Mucosa of gallbladder (tissue), 1 donor: ENCODE results near the gene NEGR1. TPM values are rescaled to one million over a fixed set of nuclear protein-coding genes. Genes with fewer than 3 reads are reported as not detected.

Source experiments
- DNase-seq: peaks from one replicate; pipeline ENCODE4 v3.0.0-alpha.2; 2020; ENCODE audit warnings: low spot score
- total RNA-seq: library from RNA; stranded (reverse); gene quantifications from one replicate; pipeline ENCODE4 v1.2.1, GENCODE V29; 2021
- donor health status: DM: no; HTN: no; CAD: no.

The NEGR1 gene
- total RNA-seq, 1 donor from 2014 or later = 26.9 TPM

DNA sequence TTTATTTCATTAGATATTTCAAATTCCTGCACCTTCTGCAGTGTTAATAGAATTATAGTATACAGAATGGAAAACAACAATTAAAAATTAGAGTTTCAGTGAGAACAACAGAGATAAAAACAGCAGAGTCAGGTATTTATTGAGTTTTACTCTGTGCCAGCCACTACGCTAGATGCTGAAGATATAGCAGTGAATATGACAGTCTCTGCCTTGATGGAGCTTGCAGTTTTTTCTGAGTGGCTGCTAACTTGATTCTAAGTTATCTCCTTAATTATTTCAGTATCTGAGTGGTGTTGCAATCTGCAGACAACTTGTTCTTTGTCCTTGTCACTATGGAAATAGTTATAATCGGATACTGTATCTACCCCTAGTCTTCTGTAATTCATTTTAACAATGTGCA is 817.2 kb downstream of the NEGR1 start:
- DNase-seq = no peak

DNA sequence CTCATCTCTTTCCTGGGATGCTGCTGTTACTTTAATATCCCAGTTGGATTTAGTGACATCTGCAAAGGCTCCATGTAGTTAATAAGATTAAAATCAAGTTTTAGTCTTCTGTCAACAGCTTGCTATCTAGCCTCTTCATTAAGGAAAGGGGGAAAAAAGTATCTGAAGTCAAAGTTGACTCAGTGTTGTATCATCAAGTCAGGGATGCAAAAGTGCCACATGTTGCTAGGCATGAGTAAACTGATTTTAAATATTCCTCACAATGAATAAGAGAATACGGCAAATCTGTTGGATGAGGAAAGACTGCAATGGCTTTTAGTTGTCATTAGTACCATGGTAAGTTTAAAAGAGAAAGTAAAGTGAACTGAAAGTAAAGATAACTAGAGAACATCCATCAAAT is 818.3 kb downstream of the NEGR1 start:
- DNase-seq = no peak

DNA sequence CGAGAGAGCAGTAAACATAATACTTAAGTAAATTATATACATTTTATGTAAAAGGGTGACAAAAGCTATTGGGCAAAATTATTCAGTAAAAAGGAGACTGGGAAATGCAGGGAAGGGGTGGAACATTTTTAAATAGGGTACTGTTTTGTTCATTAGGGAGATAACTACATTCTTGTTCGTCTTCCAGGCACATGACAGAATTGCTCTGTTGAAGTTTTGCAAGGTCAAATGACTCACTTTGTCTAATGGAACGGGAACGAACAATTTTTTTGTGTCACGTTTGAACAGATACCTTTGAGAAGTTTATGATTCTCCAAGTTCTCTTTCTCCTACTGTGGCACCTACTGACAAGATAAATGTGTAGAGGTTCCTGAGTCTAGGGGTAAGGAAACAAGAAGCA is 819.2 kb downstream of the NEGR1 start:
- no peak for DNase-seq

DNA sequence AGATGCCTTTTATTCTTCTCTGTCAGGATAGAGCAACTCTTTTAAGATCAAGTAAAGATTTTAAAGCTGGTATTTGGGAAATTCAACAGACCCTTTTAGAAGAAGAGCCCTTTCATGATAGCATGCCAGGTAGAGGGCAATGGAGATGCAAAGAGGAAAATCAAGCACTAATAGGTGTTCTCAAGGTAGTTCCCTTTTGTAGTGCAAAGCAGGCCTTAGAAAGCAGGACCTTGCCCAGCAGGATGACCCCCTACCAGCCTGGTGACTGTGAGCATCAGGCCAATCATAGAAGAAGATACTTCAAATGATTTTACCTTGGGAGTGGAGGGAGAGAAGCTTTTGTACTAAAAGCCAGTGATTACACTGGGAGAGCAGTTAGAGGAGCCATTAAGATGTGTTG is 820.1 kb downstream of the NEGR1 start:
- no peak for DNase-seq

DNA sequence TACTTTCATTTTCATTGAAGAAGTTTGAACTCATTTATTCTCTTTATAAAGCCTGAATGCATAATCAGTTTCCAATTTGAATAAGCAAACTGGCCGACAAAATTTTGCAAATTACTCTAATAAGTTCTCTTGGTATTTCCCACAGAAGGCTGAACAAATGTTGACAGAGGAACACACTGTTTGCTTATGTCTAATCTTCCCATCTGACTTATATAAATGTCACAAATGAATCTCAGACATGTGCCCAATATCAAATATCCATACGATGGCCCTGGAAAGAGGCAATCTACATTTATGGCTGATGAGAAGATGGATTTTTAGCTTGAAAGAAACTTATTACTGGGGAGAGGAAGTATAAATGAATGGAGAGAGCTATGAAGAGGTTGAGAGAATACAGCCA is 820.9 kb downstream of the NEGR1 start:
- DNase-seq = no peak

DNA sequence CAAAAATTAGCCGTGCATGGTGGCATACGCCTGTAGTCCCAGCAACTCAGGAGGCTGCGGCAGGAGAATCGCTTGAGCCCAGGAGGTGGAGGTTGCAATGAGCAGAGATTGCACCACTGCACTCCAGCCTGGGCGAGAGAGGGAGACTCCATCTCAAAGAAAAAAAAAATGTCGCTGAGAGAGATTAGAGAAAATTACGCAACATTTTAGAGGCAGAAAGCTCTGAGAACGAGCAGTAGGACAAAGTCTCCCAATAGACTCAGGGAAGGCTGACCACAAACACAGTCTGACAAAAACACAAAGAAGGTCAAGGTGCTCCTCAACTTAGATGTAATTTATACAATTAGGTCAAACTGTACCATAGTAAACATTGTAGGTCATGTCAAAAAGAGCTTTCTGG is 833.9 kb downstream of the NEGR1 start:
- DNase-seq = no peak

DNA sequence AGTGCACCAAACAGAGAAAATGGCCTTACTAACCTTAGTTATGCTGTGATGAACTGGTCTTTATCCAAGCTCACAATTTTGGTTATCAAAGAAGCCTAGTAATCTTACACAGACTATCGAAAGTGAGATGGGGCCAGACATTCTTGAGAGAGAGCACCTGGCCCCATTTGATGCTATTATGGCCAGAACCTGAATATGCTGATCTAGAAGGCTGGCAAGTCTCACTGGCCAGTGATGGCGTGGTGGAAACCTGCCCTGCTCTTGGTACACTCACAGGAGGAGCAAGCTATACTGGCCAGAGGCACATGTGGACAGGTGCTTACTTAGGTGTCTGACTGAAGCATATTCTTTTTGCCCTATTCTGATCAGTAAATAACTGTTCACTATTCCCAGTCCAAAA is 843.7 kb downstream of the NEGR1 start:
- no peak for DNase-seq

DNA sequence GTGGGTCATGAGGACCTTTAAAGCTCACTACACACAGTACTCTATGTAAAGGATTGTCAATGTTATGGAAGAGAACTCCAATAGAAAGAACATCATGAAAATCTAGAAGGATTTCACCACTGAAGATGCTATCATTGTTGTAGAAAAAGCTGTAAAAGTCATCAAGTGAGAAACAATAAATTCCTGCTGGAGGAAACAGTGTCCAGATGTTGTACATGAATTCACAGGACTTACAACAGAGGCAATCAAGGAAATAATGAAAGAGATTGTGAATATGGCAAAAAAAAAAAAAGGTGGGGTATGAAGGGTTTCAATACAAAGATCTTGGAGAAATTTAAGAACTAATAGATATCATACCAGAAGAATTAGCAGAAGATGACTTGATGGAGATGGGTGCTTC is 846.4 kb downstream of the NEGR1 start:
- DNase-seq = no peak

DNA sequence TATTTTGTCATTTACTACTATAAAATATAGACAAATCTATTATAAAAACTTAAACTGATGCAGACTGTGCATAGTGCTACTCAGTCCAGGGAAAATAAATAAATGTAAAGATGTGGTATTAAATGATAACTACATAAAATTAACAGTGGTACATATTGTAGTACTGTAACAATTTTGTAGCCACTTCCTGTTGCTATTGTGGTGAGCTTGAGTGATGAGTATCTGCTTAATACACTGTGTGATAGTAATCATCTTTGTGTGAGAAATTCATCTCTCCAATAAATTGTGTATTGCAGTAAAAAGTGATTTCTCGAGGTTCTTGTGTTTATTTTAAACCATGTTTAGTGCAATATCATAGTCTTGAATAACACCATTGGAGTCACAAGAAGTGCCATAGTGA is 848.1 kb downstream of the NEGR1 start:
- DNase-seq = no peak

DNA sequence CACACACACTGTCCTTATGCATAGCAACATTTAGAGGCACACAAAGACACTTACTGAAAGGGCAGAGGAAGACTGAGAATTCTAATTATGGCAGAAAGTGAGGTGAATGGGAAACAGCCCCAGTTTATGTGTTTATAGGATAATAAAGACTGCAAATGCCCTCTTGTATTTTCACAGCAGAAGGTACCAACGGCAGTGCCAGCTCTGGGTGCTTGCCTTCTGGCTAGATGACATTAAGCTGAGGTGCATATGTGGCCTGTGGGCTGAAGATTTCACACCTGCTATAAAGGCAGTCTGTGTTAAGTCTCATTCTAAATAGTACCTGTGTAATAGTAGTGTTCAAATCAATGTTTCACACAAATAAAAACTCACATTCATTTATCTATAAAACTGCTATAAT is 854.3 kb downstream of the NEGR1 start:
- DNase-seq = no peak

DNA sequence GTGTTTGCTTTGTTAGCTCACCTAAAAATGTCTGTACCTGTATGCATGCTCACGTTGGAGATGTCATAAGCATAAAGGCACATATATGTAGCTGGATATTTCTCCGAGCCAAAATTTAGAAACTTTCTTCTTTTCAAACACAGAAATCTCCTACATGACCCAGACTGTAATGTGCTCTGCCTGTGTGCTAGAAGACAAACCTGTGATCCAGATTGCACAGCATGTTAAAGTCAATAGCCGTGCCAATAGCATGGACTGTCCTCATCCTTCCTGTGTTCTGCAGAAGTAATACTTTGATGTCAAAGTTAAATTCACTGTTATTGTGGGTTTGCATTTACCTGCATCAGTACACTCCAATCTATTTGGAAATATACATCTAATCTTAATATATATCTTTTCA is 855.3 kb downstream of the NEGR1 start:
- DNase-seq = no peak

DNA sequence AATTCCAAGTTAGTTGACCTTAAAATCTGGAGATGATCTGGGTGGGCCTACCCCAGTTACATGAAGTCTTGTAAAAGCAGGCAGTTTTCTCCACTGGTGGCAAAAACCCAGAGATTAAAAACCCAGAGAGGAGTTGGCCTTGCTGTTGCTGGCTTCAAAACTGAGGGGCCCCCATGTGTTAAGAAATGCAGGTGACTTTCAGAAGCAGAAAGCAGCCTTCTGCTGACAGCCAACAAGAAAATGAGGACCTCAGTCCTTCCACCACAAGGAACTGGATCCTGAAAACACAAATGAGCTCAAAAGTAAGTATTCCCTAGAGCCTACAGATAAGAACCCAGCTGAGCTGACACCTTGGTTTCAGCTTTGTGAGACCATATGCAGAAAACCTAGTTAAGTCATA is 857.8 kb downstream of the NEGR1 start:
- no peak for DNase-seq

DNA sequence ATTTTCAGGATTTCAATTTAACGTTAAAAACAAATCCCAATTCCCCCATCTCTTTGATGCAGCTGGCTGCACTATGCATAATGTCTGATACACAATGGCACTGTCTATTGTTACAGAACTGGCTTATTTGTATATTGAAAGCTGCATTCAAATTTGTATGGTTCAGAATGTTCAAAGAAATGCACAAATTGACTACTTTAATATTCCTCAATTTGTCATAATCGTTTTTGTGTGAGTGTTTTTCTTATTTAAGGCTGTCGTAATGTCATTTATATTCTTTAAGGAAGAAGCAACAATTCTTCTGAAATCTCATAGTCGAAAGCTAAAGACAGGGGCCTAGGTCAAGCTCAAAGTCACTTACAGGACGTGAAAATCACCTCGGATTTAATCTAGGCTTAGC is 860.1 kb downstream of the NEGR1 start:
- no peak for DNase-seq

DNA sequence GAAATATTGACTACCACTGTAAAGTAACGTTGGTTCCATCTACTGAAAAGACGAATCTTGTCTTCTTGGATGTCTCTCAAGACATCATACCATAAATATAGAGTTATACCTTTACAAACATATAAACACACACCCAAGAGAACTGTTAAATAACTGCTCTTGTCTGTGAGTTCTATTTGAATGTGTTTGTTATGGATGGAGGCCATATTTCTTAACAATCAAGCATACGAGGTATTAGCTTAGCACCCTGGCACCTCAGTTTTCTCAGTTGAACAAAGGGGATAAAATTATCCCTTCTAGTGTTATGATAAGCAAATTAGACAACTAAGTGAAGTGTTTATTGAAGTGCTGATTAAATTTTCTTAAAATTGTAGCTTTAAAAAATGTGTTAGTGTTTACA is 864.9 kb downstream of the NEGR1 start:
- no peak for DNase-seq

DNA sequence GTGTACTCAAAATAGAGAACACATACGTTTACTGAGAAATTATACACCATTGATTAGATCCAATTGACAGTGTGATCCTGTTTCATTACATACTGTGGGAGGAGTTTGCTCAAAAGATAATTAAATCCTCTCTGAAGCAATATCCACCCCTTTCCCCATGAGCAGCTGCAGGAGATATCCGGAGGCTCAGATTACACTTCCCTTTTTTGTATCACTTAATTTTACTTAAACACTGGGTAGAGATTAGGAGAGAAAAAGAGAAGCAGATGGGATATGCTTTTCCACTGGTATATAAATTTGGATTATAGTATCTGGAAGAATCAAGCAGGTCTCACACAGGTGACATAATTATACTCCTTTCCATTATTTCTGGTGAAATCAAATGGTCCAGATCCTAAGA is 868.2 kb downstream of the NEGR1 start:
- no peak for DNase-seq

DNA sequence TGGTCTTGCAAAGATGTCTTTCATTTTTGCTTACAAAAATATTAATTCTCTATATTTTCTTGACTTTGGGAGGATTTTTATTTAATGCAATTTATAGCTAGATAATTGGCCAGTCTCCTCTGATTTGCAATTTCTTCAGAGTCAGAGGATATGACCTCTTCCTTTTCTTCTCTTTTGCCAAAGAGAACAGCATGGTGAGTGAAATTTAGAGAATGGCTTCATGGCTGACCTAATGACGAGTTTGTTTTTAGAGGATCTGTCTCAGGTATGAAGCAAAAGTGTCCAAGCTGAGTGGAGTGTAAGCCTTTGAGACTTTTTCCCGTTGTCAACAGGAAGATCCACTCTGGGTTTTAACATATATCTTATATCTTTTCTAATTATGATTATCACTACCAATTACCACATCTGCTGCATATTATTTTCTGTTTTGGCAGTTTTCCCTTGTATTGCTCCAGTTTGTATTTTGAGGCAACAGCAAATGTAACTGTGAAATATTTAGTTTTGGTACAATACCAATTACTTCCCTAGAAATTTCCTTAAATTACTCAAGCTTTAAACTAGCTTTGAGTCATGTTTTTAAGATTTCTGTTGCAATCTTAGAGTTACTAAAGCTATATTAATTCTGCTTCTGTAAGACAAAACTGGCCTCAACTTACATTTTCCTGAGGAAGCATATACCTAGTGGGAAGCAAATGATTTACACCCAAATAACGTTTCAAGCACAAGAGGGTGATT is 868.7 kb downstream of the NEGR1 start:
- no peak for DNase-seq

DNA sequence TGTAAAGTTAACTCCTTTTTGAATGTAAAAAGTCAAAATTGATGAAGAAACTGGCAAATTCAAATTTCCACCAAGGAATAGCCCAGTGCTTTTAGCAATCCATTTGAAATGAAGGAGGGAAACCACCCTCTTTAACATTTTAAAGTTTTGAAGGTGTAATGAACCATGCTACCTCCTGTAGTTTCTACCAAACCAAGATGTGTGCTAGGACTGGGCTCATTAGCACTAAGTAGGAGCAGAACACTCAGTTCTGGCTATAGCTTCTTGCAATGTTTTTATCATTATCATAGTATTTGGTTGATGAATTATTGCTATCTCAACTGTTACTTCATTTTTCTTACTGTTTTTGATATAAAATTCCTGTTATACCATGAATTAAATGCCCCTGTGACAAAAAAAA is 882.3 kb downstream of the NEGR1 start:
- DNase-seq = no peak

DNA sequence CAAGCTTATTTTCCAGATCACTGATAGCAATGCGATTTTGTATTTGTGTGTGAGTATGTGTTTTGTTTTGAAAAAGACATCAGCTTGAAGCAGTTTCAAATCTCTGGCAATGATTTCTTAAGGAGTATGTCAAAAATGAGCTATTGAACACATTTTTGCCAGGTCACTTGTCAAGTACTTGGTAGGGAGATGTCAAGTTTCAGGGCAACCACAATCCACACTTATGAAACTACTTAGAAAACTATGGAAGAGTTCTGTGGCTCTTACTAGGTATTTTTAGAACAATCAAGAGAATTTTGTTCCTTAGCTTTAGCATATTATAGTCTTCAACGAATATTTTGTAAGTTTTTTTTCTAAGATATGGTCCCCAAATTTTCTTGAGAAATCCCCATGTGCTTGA is 882.7 kb downstream of the NEGR1 start:
- no peak for DNase-seq

DNA sequence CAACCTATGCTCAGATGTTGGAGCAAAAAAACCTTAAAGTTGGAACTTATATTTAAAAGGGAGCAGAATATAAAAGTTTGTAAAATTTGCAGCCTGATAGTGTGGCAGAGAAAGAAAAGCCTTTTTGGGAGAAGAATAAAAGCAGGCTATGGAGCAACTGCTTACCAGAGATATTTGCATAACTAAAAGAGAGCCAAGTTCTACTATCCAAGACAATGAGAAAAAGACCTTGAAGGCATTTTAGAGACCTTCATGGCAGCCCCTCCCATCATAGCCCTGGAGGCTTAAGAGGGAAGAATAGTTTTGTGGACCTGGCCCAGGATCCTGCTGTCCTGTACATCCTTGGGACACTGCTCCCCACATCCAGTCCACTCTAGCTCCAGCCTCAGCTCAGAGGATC is 889.0 kb downstream of the NEGR1 start:
- no peak for DNase-seq

DNA sequence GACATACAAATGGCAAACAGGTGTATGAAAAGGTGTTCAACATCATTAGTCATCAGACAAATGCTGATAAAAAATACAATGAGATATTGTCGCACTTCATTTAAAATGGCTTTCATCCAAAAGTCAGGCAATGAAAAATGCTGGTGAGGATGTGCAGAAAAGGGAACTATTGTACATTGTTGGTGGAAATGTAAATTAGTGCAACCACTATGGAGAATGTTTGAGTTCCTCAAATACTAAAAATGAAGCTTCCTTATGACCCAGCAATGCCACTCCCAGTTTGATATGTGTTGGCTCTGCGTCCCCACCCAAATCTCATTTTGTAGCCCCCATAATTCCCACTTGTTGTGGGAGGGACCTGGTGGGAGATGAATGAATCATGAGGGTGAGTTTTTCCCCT is 891.8 kb downstream of the NEGR1 start:
- DNase-seq = no peak

DNA sequence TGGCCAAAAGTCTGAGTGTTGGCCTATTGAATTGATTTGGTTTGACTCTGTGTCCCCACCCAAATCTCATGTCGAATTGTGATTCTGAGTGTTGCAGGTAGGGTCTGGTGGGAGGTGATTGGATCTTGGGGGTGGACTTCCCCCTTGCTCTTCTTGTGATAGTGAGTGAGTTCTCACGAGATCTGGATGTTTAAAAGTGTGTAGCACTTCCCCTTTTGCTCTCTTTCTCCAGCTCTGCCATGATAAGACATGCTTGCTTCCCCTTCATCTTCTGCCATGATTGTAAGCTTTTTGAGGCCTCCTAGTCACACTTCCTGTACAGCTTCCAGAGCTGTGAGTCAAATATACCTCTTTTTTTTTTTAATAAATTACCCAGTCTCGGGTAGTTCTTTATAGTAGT is 904.5 kb downstream of the NEGR1 start:
- no peak for DNase-seq

DNA sequence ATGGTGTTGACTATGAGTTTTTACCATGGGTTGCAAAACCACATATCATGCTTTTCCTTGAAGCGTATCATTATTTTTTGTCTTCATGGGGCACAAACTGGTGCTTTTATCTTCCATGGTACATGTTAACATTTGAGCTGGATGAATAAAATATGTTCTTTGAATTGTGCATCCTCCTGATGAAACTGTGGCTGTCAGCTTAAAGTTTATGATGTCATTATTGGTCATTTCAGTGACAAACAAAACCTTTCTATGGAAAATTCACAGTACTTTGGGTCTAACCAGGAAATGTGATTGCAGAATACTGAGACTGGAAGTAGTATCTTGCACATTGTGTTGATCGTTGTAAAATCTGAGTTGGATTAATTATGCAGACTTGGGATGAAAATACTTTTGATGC is 909.8 kb downstream of the NEGR1 start:
- DNase-seq = no peak

DNA sequence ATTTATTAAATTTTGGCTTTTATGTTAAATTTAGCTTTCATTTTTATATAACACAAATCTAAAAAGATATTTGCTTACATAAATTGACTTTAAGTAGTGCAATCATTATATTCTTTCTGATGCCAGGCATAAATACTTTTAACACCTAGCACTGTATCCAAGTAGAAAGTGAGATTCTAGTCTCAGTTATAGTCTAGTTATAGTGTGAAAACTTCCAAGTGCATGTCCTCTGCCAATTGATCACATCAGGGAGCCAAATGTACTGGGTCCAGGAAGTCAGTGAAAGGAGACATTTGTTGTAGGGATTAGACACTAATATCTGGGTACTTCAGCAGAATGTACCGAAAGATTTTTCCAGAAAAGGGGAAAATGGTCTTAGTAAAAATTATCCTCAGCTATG is 910.8 kb downstream of the NEGR1 start:
- no peak for DNase-seq

DNA sequence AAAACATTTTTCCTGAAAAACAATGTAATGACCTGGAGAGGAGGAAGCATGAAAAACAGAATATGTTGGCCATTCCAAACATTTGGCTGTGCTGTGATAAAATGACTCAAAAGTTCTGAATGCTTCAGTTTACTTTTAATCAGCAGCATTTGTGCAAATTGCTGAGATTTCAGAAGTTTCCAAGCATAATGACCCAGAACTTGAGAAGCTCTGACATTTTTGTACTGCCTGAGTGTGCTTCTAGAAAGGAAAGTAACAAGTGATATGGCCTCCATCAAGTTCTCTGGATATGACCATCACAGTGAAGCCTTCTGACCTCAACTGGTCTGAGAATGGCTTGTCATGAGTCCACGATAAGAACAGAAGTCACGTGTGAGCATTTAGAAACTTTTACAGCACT is 918.1 kb downstream of the NEGR1 start:
- no peak for DNase-seq

DNA sequence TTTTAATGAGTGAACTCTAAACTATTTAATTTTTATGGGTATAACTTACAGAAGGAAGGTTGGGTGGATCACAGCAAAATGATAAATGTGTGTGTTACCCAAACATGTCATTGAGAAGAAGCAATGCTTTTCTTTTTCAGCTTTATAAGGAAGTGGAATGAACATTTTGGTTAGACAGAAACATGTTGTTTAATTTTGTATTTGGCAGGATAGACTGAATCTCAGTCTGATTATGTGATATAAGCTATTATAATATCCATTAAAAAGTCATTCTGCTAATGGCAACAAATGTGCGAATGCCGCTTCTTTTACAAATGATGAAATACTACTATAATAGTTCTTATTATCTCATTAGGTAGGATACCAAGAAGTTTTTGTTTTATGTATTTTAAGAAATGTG is 919.6 kb downstream of the NEGR1 start:
- DNase-seq = no peak
